Lung (tissue), 12 donors: ENCODE results near the gene CAMKMT. TPM values are rescaled to one million over a fixed set of nuclear protein-coding genes. Genes with fewer than 3 reads are reported as not detected.

Experiments
- ATAC-seq: fragments of 200-7000 bp; cut with Tn5 transposase; one replicate; pipeline ENCODE4 v1.9.1; 2020; ENCODE audit warnings: moderate number of reproducible peaks; ENCODE audit not compliant: insufficient read depth, low FRiP score
- DNase-seq, 3 donors: peaks; one replicate each; pipeline ENCODE4 v3.0.0-alpha.2; 2013 to 2017
- H3K27ac ChIP-seq, 2 donors: one replicate each; pipeline ENCODE4 v1.5.1; 2013; ENCODE audit warnings: mild to moderate bottlenecking in 2 of 2, moderate library complexity in 2 of 2, control low read depth in 1 of 2, inconsistent platforms in 1 of 2, low read depth in 1 of 2, low read length in 1 of 2
- H3K27me3 ChIP-seq, 3 donors: one replicate each; pipeline ENCODE4 v1.5.1; 2013; ENCODE audit warnings: low read length in 2 of 3; ENCODE audit not compliant: control insufficient read depth in 3 of 3, insufficient read depth in 3 of 3
- H3K36me3 ChIP-seq, 4 donors: one replicate each; pipeline ENCODE4 v1.5.1; 2013; ENCODE audit warnings: low read length in 4 of 4, mild to moderate bottlenecking in 1 of 4, moderate library complexity in 1 of 4; ENCODE audit not compliant: control insufficient read depth in 4 of 4, insufficient read depth in 4 of 4
- H3K4me1 ChIP-seq, 5 donors: one replicate each; pipeline ENCODE4 v1.5.1; 2013; ENCODE audit warnings: low read length in 5 of 5, mild to moderate bottlenecking in 2 of 5, moderate library complexity in 1 of 5; ENCODE audit not compliant: control insufficient read depth in 5 of 5, insufficient read depth in 5 of 5
- H3K4me3 ChIP-seq: one replicate; pipeline ENCODE4 v1.5.1; 2013; ENCODE audit warnings: mild to moderate bottlenecking, control low read depth, moderate library complexity
- H3K9ac ChIP-seq, 2 donors: one replicate each; pipeline ENCODE4 v1.5.1; 2013; ENCODE audit warnings: low read length in 2 of 2, control low read depth in 1 of 2; ENCODE audit not compliant: insufficient read depth in 1 of 2
- H3K9me3 ChIP-seq, 4 donors: one replicate each; pipeline ENCODE4 v1.5.1; 2013; ENCODE audit warnings: low read length in 3 of 4, mild to moderate bottlenecking in 1 of 4, moderate library complexity in 1 of 4; ENCODE audit not compliant: control insufficient read depth in 4 of 4, insufficient read depth in 3 of 4
- WGBS, 2 donors: extraction: QIAGEN DNeasy Blood & Tissue Kit; methylation state at CpG; one replicate each; pipeline ENCODE4 v1.1.7; 2013; 5-methylcytosine and 5-hydroxymethylcytosine counted together
- polyA plus RNA-seq, 2 donors: library from polyadenylated mRNA; stranded (reverse); fragments of 200-250 nt; gene quantifications; one replicate each; pipeline ENCODE4 v1.2.1, GENCODE V29; 2013
- total RNA-seq, 2 donors: library from RNA; depleted of rRNA in 1 of 2; stranded (reverse); fragments of >200 nt in 1 of 2; gene quantifications; one replicate each; pipeline ENCODE4 v1.2.1, GENCODE V29; 2014 to 2021
- TF ChIP-seq, protein P1 (sequence below): IDR thresholded peaks from 2 replicates; pipeline ENCODE4 v1.5.1; 2012; ENCODE audit warnings: mild to moderate bottlenecking; ENCODE audit errors: control extremely low read depth, extremely low read depth
- donor health status: control.
- donor health status: control.
- donor health status: Bipolar disorder and iron deficiency.
- donor health status: healthy.
- donor health status: DM: yes; HTN: yes; CAD: no.

Gene CAMKMT
- total and polyA plus RNA-seq, 4 donors, result 3.6 to 19.7 (median 8.4) TPM

DNA sequence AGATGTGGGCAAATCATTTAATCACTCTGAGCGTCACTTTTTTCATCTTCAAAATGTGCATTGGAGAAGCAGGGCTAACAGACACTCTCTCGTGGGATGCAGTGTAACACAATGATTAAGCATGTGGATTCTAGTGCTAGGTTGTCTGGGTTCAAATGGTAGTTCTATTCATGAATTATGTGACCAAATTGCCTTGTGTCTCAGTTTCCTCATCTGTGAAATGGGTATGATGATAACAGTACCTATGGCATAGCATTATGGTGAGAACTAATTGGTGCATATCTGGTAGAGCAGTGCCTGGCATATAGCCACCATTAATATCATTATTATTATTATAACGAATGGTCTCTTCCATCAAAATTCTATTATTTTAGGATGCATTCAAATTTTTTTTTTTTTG is 437.4 kb downstream of the CAMKMT start:
- Histone ChIP-seq H3K36me3 (no peaks in the 10 kb centered on the region), H3K4me3 (no peak overlapping the region), H3K9ac (no peak overlapping the region), H3K27me3 (peaks cover 3 to 71% (median 71%) of the 10 kb centered on the region in 3 donors), H3K9me3 (peaks cover 0 to 7% (median 0%) of the 10 kb centered on the region in 4 donors), H3K4me1 (peaks cover 0 to 12% (median 2%) of the 10 kb centered on the region in 5 donors), H3K27ac (no peak overlapping the region)
- TF ChIP-seq, protein P1, sequence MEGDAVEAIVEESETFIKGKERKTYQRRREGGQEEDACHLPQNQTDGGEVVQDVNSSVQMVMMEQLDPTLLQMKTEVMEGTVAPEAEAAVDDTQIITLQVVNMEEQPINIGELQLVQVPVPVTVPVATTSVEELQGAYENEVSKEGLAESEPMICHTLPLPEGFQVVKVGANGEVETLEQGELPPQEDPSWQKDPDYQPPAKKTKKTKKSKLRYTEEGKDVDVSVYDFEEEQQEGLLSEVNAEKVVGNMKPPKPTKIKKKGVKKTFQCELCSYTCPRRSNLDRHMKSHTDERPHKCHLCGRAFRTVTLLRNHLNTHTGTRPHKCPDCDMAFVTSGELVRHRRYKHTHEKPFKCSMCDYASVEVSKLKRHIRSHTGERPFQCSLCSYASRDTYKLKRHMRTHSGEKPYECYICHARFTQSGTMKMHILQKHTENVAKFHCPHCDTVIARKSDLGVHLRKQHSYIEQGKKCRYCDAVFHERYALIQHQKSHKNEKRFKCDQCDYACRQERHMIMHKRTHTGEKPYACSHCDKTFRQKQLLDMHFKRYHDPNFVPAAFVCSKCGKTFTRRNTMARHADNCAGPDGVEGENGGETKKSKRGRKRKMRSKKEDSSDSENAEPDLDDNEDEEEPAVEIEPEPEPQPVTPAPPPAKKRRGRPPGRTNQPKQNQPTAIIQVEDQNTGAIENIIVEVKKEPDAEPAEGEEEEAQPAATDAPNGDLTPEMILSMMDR, result no peak
- WGBS, 2 donors, result 89 to 90% methylated on average over 3 of the region's 3 CpGs
- ATAC-seq, result no peak
- DNase-seq, result no peak

DNA sequence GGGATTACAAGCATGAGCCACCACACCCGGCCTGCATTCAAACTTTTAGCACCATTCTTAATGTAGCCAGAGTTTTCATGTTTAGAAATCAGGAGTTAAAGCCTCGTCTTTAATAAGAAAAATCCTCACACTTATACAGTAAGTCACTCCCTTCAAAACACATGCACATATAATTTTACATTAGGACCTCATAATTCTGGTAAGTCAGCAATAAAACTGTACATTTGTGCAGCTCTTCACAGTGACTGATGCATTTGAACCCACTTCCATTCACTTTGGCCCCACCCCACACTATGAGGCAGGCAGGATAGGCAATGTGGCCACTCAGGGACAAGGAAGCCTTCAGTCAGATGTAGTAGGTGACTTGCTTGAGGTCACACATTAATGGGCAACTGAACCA is 438.0 kb downstream of the CAMKMT start:
- no peaks in the 10 kb centered on the region for H3K36me3 ChIP-seq
- no peak overlapping the region for H3K27ac ChIP-seq
- H3K9me3 ChIP-seq, result peaks cover 0 to 7% (median 0%) of the 10 kb centered on the region in 4 donors
- TF ChIP-seq, protein P1, result no peak
- H3K4me3 ChIP-seq, result no peak overlapping the region
- H3K4me1 ChIP-seq, result peaks cover 0 to 12% (median 2%) of the 10 kb centered on the region in 5 donors
- 73 to 82% methylated on average over 2 of the region's 2 CpGs for WGBS, 2 donors
- H3K27me3 ChIP-seq, result peaks cover 3 to 78% (median 78%) of the 10 kb centered on the region in 3 donors
- no peak overlapping the region for H3K9ac ChIP-seq
- DNase-seq (no peak), ATAC-seq (no peak)

DNA sequence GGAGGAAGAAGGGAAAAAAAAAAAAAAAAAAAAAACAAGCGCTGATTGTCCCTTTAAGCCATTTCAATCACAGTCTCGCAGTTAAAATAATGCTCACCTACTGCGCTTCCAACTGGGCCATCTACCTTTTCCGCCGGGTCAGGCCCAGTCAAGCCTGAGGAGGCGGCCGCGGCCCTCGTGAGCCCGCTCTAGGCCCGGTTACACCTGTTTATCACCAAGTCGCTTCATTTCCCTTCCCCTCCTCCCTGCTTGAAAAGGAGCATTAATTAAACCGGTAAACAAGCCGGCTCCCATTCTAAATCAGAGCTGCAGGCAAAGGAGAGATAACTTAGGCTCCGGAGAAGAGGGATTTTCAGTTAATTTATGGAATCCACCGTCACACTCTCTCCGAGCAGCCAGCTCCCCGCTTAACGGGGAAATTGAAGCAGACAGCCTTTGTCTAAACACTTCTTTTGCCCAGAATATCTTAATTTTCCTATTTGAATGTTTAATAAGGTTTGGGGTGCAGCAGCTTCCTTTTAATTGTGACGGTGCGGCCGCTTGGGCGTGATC is 439.6 kb downstream of the CAMKMT start:
- Histone ChIP-seq H3K27ac (no peak overlapping the region), H3K9me3 (peaks cover 0 to 4% (median 0%) of the 10 kb centered on the region in 4 donors), H3K27me3 (peaks cover 3 to 91% (median 89%) of the 10 kb centered on the region in 3 donors), H3K9ac (no peak overlapping the region), H3K36me3 (no peaks in the 10 kb centered on the region), H3K4me1 (peaks cover 0 to 12% (median 2%) of the 10 kb centered on the region in 5 donors), H3K4me3 (no peak overlapping the region)
- ATAC-seq (no peak), DNase-seq (no peak)
- WGBS, 2 donors, result 14 to 17% methylated on average over 23 of the region's 23 CpGs
- TF ChIP-seq, protein P1, result no peak
